Measurements from ENCODE around the gene DHH. TPM values are rescaled to one million over a fixed set of nuclear protein-coding genes. Genes with fewer than 3 reads are reported as not detected.

DHH gene
- total and polyA plus RNA-seq, 9 of the 15 experiments (the other 6 are each of a cell fraction or from before 2014, with no cell fraction given) = 0.07 to 2.6 (median 0.54) TPM

- TF ChIP-seq PATZ1 (CRISPR knock-in tag; IDR thresholded peaks at IDR 0.05; ENCODE audit: borderline replicate concordance) (no peak), PHB (CRISPR knock-in tag; IDR thresholded peaks at IDR 0.05) (no peak), ZNF174 (CRISPR knock-in tag; IDR thresholded peaks at IDR 0.05) (no peak), TCF3 (CRISPR knock-in tag; IDR thresholded peaks at IDR 0.05) (peak; percentile 95), NFYB (IDR thresholded peaks at IDR 0.05; ENCODE audit: extremely low read depth, insufficient read length) (no peak), KAT2B (IDR thresholded peaks at IDR 0.05; ENCODE audit: low read depth, low read length) (peak; percentile 60), ZNF707 (CRISPR knock-in tag; conservative IDR thresholded peaks at IDR 0.05) (no peak), TBP (optimal IDR thresholded peaks at IDR 0.05; ENCODE audit: low read depth, low read length) (peak; percentile 67), RFX1 (IDR thresholded peaks at IDR 0.05) (no peak), DPF2 (IDR thresholded peaks at IDR 0.05) (peak; percentile 94), NRF1 (conservative IDR thresholded peaks at IDR 0.05 in 1 of 2, IDR thresholded peaks at IDR 0.05 in 1 of 2) (peak; percentile 76 to 81), MEF2D (tag; conservative IDR thresholded peaks at IDR 0.05; ENCODE audit: low read depth) (peak; percentile 51; the same call in 1 of the 2 replicates), LCOR (CRISPR knock-in tag; IDR thresholded peaks at IDR 0.05) (no peak; the same call in 1 of the 2 replicates), NFRKB (IDR thresholded peaks at IDR 0.05; ENCODE audit: low read depth) (no peak), DIDO1 (tag; IDR thresholded peaks at IDR 0.05; ENCODE audit: low read depth) (0 out of 2 replicates have a peak, but pooled peaks have one; percentile 57), CTBP1 (IDR thresholded peaks at IDR 0.05; ENCODE audit: borderline replicate concordance) (peak; percentile 100), TCF15 (CRISPR knock-in tag; IDR thresholded peaks at IDR 0.05) (no peak), MCM7 (IDR thresholded peaks at IDR 0.05) (peak in 1 of 2 experiments; percentile 78; a peak in 1 of 4 replicates), TAF9B (IDR thresholded peaks at IDR 0.05; ENCODE audit: partially characterized antibody) (no peak)
- TF ChIP-seq, protein P1, sequence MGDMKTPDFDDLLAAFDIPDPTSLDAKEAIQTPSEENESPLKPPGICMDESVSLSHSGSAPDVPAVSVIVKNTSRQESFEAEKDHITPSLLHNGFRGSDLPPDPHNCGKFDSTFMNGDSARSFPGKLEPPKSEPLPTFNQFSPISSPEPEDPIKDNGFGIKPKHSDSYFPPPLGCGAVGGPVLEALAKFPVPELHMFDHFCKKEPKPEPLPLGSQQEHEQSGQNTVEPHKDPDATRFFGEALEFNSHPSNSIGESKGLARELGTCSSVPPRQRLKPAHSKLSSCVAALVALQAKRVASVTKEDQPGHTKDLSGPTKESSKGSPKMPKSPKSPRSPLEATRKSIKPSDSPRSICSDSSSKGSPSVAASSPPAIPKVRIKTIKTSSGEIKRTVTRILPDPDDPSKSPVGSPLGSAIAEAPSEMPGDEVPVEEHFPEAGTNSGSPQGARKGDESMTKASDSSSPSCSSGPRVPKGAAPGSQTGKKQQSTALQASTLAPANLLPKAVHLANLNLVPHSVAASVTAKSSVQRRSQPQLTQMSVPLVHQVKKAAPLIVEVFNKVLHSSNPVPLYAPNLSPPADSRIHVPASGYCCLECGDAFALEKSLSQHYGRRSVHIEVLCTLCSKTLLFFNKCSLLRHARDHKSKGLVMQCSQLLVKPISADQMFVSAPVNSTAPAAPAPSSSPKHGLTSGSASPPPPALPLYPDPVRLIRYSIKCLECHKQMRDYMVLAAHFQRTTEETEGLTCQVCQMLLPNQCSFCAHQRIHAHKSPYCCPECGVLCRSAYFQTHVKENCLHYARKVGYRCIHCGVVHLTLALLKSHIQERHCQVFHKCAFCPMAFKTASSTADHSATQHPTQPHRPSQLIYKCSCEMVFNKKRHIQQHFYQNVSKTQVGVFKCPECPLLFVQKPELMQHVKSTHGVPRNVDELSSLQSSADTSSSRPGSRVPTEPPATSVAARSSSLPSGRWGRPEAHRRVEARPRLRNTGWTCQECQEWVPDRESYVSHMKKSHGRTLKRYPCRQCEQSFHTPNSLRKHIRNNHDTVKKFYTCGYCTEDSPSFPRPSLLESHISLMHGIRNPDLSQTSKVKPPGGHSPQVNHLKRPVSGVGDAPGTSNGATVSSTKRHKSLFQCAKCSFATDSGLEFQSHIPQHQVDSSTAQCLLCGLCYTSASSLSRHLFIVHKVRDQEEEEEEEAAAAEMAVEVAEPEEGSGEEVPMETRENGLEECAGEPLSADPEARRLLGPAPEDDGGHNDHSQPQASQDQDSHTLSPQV (IDR thresholded peaks at IDR 0.05) = peak; percentile 72
- TF ChIP-seq, protein P2, sequence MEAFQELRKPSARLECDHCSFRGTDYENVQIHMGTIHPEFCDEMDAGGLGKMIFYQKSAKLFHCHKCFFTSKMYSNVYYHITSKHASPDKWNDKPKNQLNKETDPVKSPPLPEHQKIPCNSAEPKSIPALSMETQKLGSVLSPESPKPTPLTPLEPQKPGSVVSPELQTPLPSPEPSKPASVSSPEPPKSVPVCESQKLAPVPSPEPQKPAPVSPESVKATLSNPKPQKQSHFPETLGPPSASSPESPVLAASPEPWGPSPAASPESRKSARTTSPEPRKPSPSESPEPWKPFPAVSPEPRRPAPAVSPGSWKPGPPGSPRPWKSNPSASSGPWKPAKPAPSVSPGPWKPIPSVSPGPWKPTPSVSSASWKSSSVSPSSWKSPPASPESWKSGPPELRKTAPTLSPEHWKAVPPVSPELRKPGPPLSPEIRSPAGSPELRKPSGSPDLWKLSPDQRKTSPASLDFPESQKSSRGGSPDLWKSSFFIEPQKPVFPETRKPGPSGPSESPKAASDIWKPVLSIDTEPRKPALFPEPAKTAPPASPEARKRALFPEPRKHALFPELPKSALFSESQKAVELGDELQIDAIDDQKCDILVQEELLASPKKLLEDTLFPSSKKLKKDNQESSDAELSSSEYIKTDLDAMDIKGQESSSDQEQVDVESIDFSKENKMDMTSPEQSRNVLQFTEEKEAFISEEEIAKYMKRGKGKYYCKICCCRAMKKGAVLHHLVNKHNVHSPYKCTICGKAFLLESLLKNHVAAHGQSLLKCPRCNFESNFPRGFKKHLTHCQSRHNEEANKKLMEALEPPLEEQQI (IDR thresholded peaks at IDR 0.05) = no peak
These were observed 2.4 kb downstream of the DHH start (continued) for GRCh38 chr12:49092086-49092815.
